Measurements from ENCODE around the gene ADD1. TPM values are rescaled to one million over a fixed set of nuclear protein-coding genes. Genes with fewer than 3 reads are reported as not detected.

ADD1 gene
- total RNA-seq, 1 donor from 2014 or later, result 276 TPM

DNA sequence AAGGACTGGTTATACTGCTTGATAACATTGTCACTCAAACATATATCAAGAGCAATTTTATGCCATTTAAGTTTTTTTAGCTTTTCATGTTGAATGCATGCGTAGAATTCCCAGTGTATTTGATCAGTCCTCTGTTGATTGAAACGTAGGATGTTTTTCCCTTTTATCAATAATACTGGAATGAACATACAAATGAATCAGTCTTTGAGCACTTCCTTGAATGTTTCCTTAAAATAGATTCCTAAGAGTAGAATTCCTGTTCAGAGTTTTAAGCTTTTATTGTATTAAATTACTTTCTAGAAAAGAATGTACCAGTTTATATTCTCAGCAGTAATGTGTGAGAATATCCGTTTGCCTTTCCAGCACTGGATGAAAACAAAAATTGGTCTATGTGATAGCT, 37.8 kb downstream of the ADD1 start:
- no peak overlapping the region for H3K27ac Mint-ChIP-seq (ENCODE audit: unreplicated experiment)
- TF ChIP-seq, protein P1, sequence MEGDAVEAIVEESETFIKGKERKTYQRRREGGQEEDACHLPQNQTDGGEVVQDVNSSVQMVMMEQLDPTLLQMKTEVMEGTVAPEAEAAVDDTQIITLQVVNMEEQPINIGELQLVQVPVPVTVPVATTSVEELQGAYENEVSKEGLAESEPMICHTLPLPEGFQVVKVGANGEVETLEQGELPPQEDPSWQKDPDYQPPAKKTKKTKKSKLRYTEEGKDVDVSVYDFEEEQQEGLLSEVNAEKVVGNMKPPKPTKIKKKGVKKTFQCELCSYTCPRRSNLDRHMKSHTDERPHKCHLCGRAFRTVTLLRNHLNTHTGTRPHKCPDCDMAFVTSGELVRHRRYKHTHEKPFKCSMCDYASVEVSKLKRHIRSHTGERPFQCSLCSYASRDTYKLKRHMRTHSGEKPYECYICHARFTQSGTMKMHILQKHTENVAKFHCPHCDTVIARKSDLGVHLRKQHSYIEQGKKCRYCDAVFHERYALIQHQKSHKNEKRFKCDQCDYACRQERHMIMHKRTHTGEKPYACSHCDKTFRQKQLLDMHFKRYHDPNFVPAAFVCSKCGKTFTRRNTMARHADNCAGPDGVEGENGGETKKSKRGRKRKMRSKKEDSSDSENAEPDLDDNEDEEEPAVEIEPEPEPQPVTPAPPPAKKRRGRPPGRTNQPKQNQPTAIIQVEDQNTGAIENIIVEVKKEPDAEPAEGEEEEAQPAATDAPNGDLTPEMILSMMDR (IDR thresholded peaks at IDR 0.05; ENCODE audit: partially characterized antibody, unreplicated experiment), result no peak
- H3K4me3 Mint-ChIP-seq (ENCODE audit: unreplicated experiment), result no peak overlapping the region
- H3K36me3 Mint-ChIP-seq (ENCODE audit: unreplicated experiment), result peaks cover 11% of the 10 kb centered on the region
- no peak for DNase-seq
- peaks cover 5% of the 10 kb centered on the region for H3K27me3 Mint-ChIP-seq (ENCODE audit: unreplicated experiment)
- H3K4me1 Mint-ChIP-seq (ENCODE audit: low read depth, unreplicated experiment), result peaks cover 26% of the 10 kb centered on the region
- peaks cover 3% of the 10 kb centered on the region for H3K9me3 Mint-ChIP-seq (ENCODE audit: unreplicated experiment)

DNA sequence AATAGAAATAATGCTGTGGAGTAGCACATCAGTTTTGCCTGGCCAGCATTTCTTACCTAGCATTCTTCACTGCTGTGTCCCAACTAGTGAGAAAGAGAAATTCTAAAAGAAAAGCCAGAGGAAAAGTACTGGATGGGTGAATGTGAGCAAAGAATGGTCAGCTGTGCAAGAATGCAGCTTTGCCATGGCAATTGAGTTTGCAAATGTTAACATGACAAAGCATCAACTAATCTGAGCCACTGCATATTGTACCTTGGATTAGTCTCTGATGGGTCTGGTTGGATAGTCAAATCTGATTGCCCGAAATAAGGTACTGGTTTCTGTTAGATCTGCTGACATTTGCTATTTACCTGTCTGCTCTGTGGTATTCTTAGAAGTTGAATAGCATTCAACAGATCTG, 38.7 kb downstream of the ADD1 start:
- H3K4me1 Mint-ChIP-seq (ENCODE audit: low read depth, unreplicated experiment), result peaks cover 28% of the 10 kb centered on the region

DNA sequence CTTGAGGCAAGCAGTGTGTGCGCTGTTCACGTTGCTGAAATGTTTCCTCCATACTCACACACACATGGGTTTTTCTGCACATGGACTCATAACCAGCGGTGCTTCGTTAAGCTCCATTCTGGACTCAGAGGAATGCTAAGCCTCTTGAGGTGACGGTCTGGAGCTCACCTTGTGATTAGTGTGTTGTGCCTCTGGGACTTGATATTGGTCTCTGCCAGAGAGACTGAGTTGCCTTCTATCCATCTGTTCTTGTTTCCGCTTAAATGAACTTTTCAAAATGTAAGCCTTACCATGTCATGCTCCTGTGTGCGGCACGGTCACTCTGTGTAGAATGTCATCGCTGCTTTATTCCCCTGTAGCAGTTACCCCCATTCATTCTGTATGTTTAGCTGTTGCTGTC, 42.5 kb downstream of the ADD1 start:
- H3K4me1 Mint-ChIP-seq (ENCODE audit: low read depth, unreplicated experiment), result peaks cover 23% of the 10 kb centered on the region
- H3K36me3 Mint-ChIP-seq (ENCODE audit: unreplicated experiment), result peaks cover 10% of the 10 kb centered on the region
- H3K27ac Mint-ChIP-seq (ENCODE audit: unreplicated experiment), result peak overlapping the region; percentile 34
- no peak for DNase-seq
- TF ChIP-seq, protein P1 (IDR thresholded peaks at IDR 0.05; ENCODE audit: partially characterized antibody, unreplicated experiment), result no peak
- peaks cover 2% of the 10 kb centered on the region for H3K27me3 Mint-ChIP-seq (ENCODE audit: unreplicated experiment)
- peak overlapping the region; percentile 59 for H3K4me3 Mint-ChIP-seq (ENCODE audit: unreplicated experiment)
- peaks cover 2% of the 10 kb centered on the region for H3K9me3 Mint-ChIP-seq (ENCODE audit: unreplicated experiment)

More for the DNA sequence above, 38.7 kb downstream of the ADD1 start:
- Mint-ChIP-seq H3K27ac (ENCODE audit: unreplicated experiment) (no peak overlapping the region), H3K36me3 (ENCODE audit: unreplicated experiment) (peaks cover 11% of the 10 kb centered on the region), H3K27me3 (ENCODE audit: unreplicated experiment) (peaks cover 5% of the 10 kb centered on the region), H3K9me3 (ENCODE audit: unreplicated experiment) (peaks cover 3% of the 10 kb centered on the region), H3K4me3 (ENCODE audit: unreplicated experiment) (no peak overlapping the region)
- TF ChIP-seq, protein P1 (IDR thresholded peaks at IDR 0.05; ENCODE audit: partially characterized antibody, unreplicated experiment), result no peak
- no peak for DNase-seq

DNA sequence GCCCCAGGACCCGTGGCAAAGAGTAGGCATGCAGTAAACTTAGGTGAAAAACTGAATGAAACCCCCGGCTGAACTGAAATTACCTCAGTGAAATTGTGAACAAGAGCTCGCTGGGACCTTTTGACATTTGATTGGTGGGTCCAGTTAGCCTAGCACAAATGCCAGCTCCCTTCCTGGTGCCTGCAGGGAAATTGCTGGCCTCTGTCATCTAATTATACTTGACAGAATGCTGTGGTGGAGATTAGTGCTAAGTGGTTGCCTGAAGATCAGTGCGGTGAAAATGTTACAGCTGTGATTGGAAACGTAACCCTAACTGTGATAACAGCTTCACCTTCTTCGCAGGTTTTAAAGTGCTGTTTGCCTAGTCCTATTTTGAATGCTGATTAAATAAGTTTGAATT, 43.0 kb downstream of the ADD1 start:
- H3K36me3 Mint-ChIP-seq (ENCODE audit: unreplicated experiment), result peaks cover 10% of the 10 kb centered on the region

DNA sequence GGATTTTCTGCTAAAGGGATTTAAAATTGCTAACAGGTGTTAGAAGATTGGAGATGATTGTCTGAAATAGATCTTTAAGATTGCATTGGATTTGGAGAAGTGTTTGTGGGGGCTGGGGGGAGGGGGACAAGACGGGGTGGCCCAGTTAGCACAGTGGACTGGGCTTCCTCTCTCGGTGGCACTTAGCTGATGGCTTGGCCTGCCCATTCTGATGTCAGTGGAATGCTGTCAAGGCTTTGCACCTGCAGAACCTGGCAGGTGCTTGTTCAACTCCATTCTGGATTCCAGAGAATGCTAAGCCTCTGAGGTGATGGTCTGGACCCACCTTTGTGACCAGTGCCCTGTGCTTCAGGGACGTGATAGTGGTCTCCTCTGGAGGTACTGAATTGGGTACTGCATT, 43.7 kb downstream of the ADD1 start:
- H3K4me1 Mint-ChIP-seq (ENCODE audit: low read depth, unreplicated experiment), result peaks cover 23% of the 10 kb centered on the region

More for the DNA sequence above, 43.0 kb downstream of the ADD1 start:
- DNase-seq, result no peak
- Mint-ChIP-seq H3K9me3 (ENCODE audit: unreplicated experiment) (peaks cover 2% of the 10 kb centered on the region), H3K4me1 (ENCODE audit: low read depth, unreplicated experiment) (peaks cover 23% of the 10 kb centered on the region), H3K27me3 (ENCODE audit: unreplicated experiment) (peaks cover 2% of the 10 kb centered on the region), H3K4me3 (ENCODE audit: unreplicated experiment) (peak overlapping the region; percentile 59), H3K27ac (ENCODE audit: unreplicated experiment) (peak overlapping the region; percentile 34)
- TF ChIP-seq, protein P1 (IDR thresholded peaks at IDR 0.05; ENCODE audit: partially characterized antibody, unreplicated experiment), result no peak

More for the DNA sequence above, 43.7 kb downstream of the ADD1 start:
- H3K9me3 Mint-ChIP-seq (ENCODE audit: unreplicated experiment), result peaks cover 3% of the 10 kb centered on the region
- peaks cover 10% of the 10 kb centered on the region for H3K36me3 Mint-ChIP-seq (ENCODE audit: unreplicated experiment)
- H3K27ac Mint-ChIP-seq (ENCODE audit: unreplicated experiment), result no peak overlapping the region
- H3K27me3 Mint-ChIP-seq (ENCODE audit: unreplicated experiment), result peaks cover 2% of the 10 kb centered on the region
- TF ChIP-seq, protein P1 (IDR thresholded peaks at IDR 0.05; ENCODE audit: partially characterized antibody, unreplicated experiment), result no peak
- no peak for DNase-seq
- H3K4me3 Mint-ChIP-seq (ENCODE audit: unreplicated experiment), result no peak overlapping the region
